GM21367 (cell line): ENCODE results near the gene RORB.
A peak's percentile ranks its signal among the peaks of the same experiment; 100 is the strongest.

Experiments used
- ATAC-seq: cut with Tn5 transposase; IDR thresholded peaks from one replicate; pipeline ENCODE4 v1.9.1; 2021; ENCODE audit not compliant: unreplicated experiment

RORB gene

DNA sequence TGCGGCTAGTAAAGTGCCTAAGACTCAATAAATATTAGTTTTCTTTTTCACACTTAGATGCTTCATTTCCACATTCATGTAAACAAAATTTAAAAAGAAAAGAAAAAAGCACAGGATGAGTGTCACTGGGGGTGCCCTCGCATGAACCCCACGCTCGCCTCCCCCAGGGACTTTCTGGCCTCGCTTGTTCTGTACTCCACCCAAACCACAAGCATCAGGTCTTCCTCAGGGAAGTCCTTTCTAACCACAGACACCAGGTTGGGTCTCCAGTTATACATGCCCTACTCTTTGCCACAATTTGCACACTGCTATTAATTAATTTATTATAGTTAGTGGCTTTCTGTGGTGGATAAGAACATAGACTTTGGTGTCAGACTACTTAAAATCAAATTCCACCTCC, 92.4 kb downstream of the RORB start:
- ATAC-seq, result no peak

DNA sequence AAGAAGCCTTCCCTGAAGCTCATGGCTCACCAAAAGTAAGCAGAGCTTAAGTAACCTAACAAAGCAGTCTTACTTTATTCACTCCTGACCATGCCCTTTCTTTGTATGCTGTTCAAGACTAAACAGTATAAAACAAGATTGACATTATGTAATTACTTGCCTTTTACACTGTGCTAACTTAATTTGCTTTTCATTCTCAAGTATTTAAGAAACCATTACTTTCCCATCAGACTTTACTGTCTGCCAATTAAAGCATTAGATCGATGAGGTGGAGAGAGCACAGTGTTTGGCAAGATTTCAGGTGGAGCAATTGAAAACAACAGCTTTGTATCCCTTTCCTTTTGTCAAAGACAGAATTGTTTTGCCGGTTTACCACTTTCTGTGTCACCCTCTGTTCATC, 98.2 kb downstream of the RORB start:
- ATAC-seq, result no peak

- no peak for ATAC-seq
Observed at GRCh38 chr9:74598874-74599273, 101.7 kb downstream of the RORB start.

DNA sequence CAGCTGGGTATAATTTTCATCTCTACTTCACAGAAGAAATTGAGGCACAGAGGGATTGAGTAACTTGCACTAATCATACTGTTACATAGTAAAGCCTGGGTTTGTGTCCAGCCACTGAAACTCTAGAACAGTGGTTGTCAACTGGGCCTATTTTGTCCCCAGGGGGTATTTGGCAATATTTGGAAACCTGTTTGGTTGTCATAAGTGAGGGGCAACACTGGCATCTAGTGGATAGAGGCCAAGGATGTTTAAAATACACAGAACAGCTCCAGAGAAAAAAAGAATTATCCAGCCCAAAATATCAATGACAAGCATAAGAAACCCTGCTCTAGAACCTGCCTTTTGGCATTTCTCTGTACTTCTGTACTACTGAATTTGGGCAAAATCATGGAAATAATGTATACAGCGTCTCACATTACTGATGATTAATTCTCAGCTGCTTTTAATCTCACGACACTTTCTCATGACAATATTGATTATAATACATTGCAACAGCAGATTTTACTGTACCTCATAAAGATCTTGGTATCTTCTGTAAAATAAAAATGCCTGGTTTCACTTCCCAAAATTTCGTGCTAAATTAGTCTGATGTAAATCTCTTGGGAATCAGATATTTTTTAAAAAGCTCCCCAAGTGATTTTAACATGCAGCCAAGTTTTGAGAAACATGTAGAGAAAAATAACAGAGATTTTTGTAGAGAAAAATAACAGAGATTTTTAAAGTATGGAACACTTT, 112.7 kb downstream of the RORB start:
- no peak for ATAC-seq

DNA sequence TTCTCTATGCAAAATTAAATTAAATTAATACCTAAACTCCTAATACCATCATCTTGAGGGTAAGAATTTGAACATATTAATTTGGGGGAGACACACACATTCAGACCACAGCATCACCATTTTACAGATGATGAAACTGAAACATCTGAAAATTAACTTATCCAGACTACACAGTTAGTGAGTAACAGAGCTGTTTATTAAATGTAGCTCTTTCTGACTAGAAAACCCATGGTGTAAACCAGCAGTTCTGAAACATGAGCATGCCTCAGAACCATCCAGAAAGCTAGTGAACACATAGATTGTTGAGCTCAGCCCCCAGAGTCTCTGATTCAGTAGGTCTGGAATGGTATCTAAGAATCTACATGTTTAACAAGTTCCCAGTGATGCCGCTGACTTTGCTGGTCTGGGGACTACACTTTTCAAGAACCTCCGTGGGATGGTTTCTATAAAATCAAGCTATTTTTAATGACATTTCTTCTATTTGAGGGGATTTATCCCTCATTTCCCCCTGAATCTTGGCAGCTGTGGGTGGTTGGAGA, 113.5 kb downstream of the RORB start:
- no peak for ATAC-seq

DNA sequence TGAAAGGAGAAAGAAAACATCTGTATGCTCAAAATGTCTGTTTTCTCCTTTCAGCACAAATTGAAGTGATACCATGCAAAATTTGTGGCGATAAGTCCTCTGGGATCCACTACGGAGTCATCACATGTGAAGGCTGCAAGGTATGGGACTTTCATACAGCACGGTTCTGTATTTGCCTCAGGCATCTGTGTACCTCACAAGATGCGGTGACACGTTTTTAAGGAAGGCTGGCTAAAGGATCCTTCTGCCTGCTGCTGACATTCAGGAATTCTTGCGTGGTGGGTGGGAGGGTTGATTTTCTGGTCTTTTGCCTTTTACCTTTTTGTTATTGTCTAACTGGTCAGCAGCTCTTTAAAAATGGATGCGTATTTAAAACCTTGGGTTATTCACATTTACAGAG, 133.1 kb downstream of the RORB start:
- ATAC-seq, result no peak

GRCh38 chr9:74639112-74639511, 142.0 kb downstream of the RORB start:
- ATAC-seq, result no peak

DNA sequence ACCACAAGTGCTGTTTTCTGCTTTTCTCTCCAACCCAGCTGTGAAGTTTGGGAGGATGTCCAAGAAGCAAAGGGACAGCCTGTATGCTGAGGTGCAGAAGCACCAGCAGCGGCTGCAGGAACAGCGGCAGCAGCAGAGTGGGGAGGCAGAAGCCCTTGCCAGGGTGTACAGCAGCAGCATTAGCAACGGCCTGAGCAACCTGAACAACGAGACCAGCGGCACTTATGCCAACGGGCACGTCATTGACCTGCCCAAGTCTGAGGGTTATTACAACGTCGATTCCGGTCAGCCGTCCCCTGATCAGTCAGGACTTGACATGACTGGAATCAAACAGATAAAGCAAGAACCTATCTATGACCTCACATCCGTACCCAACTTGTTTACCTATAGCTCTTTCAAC, 145.2 kb downstream of the RORB start:
- no peak for ATAC-seq

- no peak for ATAC-seq
Observed at GRCh38 chr9:74643303-74643923, 146.3 kb downstream of the RORB start.

- no peak for ATAC-seq
Observed at GRCh38 chr9:74644023-74644422, 146.9 kb downstream of the RORB start.

GRCh38 chr9:74645007-74645639, 148.0 kb downstream of the RORB start:
- ATAC-seq, result peak; percentile 72

GRCh38 chr9:74653410-74654080, 156.4 kb downstream of the RORB start:
- ATAC-seq, result no peak

GRCh38 chr9:74662674-74663073, 165.5 kb downstream of the RORB start:
- ATAC-seq, result no peak

DNA sequence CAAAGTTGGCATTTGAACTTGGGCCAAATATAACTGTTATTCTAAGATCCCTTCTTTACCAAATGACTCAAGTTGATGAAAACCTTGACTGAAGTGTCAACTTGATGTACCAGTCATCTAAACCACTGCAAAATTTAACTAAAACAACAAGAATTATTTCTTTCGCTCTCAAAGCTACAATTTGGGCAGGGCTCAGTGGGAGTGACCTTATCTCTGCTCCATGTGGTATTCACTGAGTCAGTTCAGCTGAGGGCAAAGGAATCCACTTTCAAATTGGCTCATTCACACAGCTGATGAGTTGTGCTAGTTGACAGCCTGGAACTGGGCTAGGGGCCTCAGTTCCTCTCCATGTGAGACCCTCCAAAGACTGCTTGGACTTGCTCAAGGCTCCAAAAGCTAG, 166.3 kb downstream of the RORB start:
- ATAC-seq, result no peak

DNA sequence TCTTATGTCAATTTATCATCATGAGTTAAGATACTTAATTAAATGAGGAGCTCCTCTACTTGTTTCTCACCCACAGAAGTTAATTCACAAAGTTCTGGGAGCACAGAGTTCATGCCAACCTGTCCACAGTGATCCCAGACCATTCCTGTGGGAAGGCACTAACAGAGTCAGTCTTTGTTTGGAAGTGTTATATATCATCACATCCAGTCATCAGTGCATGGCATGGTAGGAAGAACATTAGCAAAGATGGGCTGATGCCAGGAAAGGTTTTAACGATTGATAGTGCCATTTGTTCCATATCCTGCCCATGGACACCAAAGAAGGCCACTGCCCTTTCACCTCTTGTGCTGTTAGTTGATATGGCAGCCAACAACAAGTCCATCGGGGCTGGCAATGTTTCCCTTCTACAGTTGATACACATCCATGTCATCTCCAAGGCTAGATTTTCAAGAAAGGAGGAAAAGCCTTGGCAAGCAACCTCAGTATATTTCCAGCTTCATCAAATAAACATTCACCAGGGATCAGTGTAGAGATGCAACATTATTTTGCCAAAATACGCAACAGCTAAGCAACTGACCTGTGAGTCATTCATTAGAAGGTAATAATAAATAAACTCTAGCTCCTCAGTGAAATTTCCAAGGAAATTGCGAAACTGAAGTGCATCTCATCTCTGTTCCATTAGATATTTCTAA, 169.6 kb downstream of the RORB start:
- no peak for ATAC-seq

GRCh38 chr9:74672237-74672636, 175.1 kb downstream of the RORB start:
- ATAC-seq, result no peak

DNA sequence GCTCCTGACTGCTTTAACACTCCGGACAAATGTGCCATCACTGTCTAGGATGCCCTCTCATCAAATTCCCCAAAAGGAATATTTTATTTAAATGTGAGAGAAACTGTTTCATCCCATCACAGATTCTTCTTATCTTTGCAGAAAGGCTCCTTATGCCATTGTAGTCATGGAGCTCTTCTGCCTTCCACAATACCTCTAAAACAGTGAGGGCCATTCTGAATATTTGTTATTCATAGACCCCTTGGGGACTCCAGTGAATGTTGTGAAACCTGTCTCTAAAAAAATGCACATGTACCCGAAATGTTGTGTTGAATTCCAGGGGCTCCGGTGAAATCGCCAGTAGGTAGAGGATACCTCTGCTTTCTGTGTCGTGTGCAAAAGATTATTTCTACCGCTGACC, 176.9 kb downstream of the RORB start:
- ATAC-seq, result no peak

DNA sequence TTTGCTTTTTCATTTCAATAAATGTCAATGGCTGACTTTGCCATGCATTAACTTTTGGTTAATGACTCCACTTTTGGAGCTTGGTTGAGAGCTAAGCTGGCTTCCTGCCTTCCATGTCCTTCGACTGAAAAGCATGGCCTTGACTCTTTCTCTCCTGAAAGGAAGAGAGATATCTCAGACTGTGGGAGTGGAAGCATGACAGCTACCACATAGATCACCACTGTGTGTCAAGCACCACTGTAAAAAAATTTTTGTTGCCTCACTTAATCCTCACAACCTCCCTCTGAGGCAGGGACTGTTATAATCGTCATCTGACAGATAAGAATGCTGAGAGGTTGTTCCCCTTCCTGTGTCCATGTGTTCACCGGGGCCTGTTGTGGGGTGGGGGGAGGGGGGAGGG, 184.8 kb downstream of the RORB start:
- no peak for ATAC-seq

- ATAC-seq, result no peak
Observed at GRCh38 chr9:74683322-74683721, 186.2 kb downstream of the RORB start.

GRCh38 chr9:74691058-74691457, 193.9 kb downstream of the RORB start:
- no peak for ATAC-seq

- ATAC-seq, result no peak
Observed at GRCh38 chr9:74696520-74696919, 199.4 kb downstream of the RORB start.
